ENCODE measurements around the gene SIAE. TPM values are rescaled to one million over a fixed set of nuclear protein-coding genes. Genes with fewer than 3 reads are reported as not detected.

Gene SIAE
- total and polyA plus RNA-seq, 2 of the 8 experiments (the other 6 are each of a cell fraction or from before 2014, with no cell fraction given), result 2.3 to 3.7 TPM

GRCh38 chr11:124662106-124662505 is 11.4 kb downstream of the SIAE start:
- Histone ChIP-seq H2BK15ac (ENCODE audit: low read length) (no peak overlapping the region), H2AFZ (ENCODE audit: low read length) (no peak overlapping the region), H3K36me3 (ENCODE audit: control insufficient read depth in 2 of 4, insufficient read depth in 4 of 4, low read length in 3 of 4) (no peaks in the 10 kb centered on the region), H4K8ac (ENCODE audit: extremely low read depth, insufficient read depth, low read length) (no peak overlapping the region), H3K79me2 (ENCODE audit: control insufficient read depth in 1 of 2, insufficient read depth in 2 of 2, low read length in 2 of 2) (no peaks in the 10 kb centered on the region), H3K4me2 (ENCODE audit: insufficient read depth in 1 of 2, low read depth in 2 of 2, low read length in 2 of 2) (no peak overlapping the region), H4K91ac (replicated peaks; ENCODE audit: insufficient read length, low read length) (no peak overlapping the region), H3K14ac (ENCODE audit: insufficient read length) (no peak overlapping the region), H2BK5ac (ENCODE audit: low read depth, low read length) (no peak overlapping the region), H3K18ac (ENCODE audit: extremely low read depth, low read length) (no peak overlapping the region), H2BK120ac (replicated peaks; ENCODE audit: low read depth, low read length) (no peak overlapping the region), H3K4ac (replicated peaks; ENCODE audit: insufficient read length, low read depth, low read length) (no peak overlapping the region), H2BK12ac (ENCODE audit: low read depth, low read length) (no peak overlapping the region), H2BK20ac (ENCODE audit: low read length) (no peak overlapping the region), H3K4me3 (ENCODE audit: extremely low read depth in 1 of 4, insufficient read depth in 2 of 4, low read depth in 3 of 4, low read length in 4 of 4) (no peak overlapping the region), H4K5ac (ENCODE audit: insufficient read length, low read depth, low read length) (no peak overlapping the region), H3K23ac (ENCODE audit: insufficient read length) (no peak overlapping the region), H2AK5ac (ENCODE audit: low read depth, low read length) (no peak overlapping the region), H3K9ac (replicated peaks in 1 of 4; ENCODE audit: extremely low read depth in 1 of 4, low read depth in 3 of 4, low read length in 3 of 4) (no peak overlapping the region), H3K27me3 (replicated peaks in 1 of 4; ENCODE audit: control insufficient read depth in 3 of 4, extremely low read depth in 1 of 4, insufficient read depth in 3 of 4, low read length in 3 of 4) (no peaks in the 10 kb centered on the region; a peak in 2 of 7 replicates), H3K9me3 (ENCODE audit: insufficient read depth in 2 of 2, low read depth in 1 of 2, low read length in 1 of 2) (no peaks in the 10 kb centered on the region), H3K23me2 (ENCODE audit: low read depth, low read length) (peaks cover 1% of the 10 kb centered on the region; the same call in 1 of the 2 replicates), H3K56ac (replicated peaks; ENCODE audit: insufficient read length, low read depth, low read length) (no peak overlapping the region), H3K4me1 (replicated peaks in 1 of 4; ENCODE audit: control insufficient read depth in 3 of 4, insufficient read depth in 4 of 4, low read length in 3 of 4) (peaks cover 0 to 7% (median 4%) of the 10 kb centered on the region in 4 experiments; a peak in 4 of 7 replicates), H3K79me1 (ENCODE audit: low read depth, low read length) (no peaks in the 10 kb centered on the region; the same call in 1 of the 2 replicates), H3K27ac (ENCODE audit: low read depth, low read length) (no peak overlapping the region), H4K20me1 (replicated peaks in 1 of 2; ENCODE audit: control insufficient read depth in 1 of 2, insufficient read depth in 2 of 2, low read length in 2 of 2) (no peaks in the 10 kb centered on the region)
- ChIA-PET CTCF (ENCODE audit: partially characterized antibody) (interaction anchor here (0.6 to 6.0 kb wide), 9 partner anchors 9 to 204 kb away, joined by 3 to 42 read pairs (median 9); partner anchors contain the start of genes ESAM and ROBO3), POLR2A (ENCODE audit: partially characterized antibody) (no interaction called here)
- TF ChIP-seq SP4 (IDR thresholded peaks at IDR 0.05; ENCODE audit: low read length), result no peak
- TF ChIP-seq KDM1A (IDR thresholded peaks at IDR 0.05; ENCODE audit: borderline replicate concordance, low read length), result no peak
- TF ChIP-seq SIRT6 (IDR thresholded peaks at IDR 0.05; ENCODE audit: low read length), result no peak
- no peak for FAIRE-seq
- DNase-seq (ENCODE audit: low read depth in 1 of 2, low spot score in 2 of 2), result no peak
- 84% methylated on average over 4 of the region's 4 CpGs; no CpG with 5 or more reads in 1 of the 2 experiments for WGBS, 2 experiments (ENCODE audit: extremely low coverage in 1 of 2, insufficient coverage in 1 of 2, insufficient read length in 1 of 2, insufficient replicate concordance in 2 of 2, low coverage in 1 of 2, low lambda C conversion rate in 2 of 2, missing lambda C conversion rate in 1 of 2)
